Natural killer cell (primary cell): Measurements from ENCODE around the gene PRSS38. TPM values are rescaled to one million over a fixed set of nuclear protein-coding genes. Genes with fewer than 3 reads are reported as not detected.
A peak's percentile ranks its signal among the peaks of the same experiment; 100 is the strongest.

ENCODE experiments used
- ATAC-seq, 3 donors: fragments of 150-1000 bp in 2 of 3; fragments of 200-7000 bp in 1 of 3; cut with Tn5 transposase; 1 replicate in 1 of 3; 2 replicates in 2 of 3; pipeline ENCODE4 v1.10.0; 2021; ENCODE audit warnings: mild to moderate bottlenecking in 2 of 3, moderate library complexity in 2 of 3
- DNase-seq, 2 donors: peaks; one replicate each; pipeline versions ENCODE4 v3.0.0 to v3.0.0-alpha.2; 2013 to 2021; ENCODE audit warnings: mixed read lengths in 1 of 2
- H3K27ac ChIP-seq: one replicate; pipeline ENCODE4 v1.5.1; 2013; ENCODE audit warnings: mild to moderate bottlenecking, low read length
- H3K27me3 ChIP-seq: one replicate; pipeline ENCODE4 v1.6.1; 2013; ENCODE audit warnings: low read length; ENCODE audit not compliant: control insufficient read depth, insufficient read depth
- H3K36me3 ChIP-seq: one replicate; pipeline ENCODE4 v1.6.1; 2013; ENCODE audit warnings: low read length; ENCODE audit not compliant: control insufficient read depth, insufficient read depth
- H3K4me1 ChIP-seq: one replicate; pipeline ENCODE4 v1.6.1; 2013; ENCODE audit warnings: low read length; ENCODE audit not compliant: control insufficient read depth, insufficient read depth
- H3K4me3 ChIP-seq: one replicate; pipeline ENCODE4 v1.5.1; 2013; ENCODE audit warnings: low read length
- H3K9me3 ChIP-seq: one replicate; pipeline ENCODE4 v1.6.1; 2013; ENCODE audit warnings: low read length; ENCODE audit not compliant: control insufficient read depth, insufficient read depth
- H3K27ac Mint-ChIP-seq, 2 donors: one replicate each; pipeline ENCODE4 v1.8.0; 2022; ENCODE audit warnings: mild to moderate bottlenecking in 2 of 2, mixed read lengths in 2 of 2, moderate library complexity in 1 of 2
- H3K27me3 Mint-ChIP-seq, 2 donors: one replicate each; pipeline ENCODE4 v1.8.0; 2022; ENCODE audit warnings: low read depth in 2 of 2, mixed read lengths in 2 of 2
- H3K36me3 Mint-ChIP-seq: one replicate; pipeline ENCODE4 v1.8.0; 2022; ENCODE audit warnings: mixed read lengths
- H3K4me1 Mint-ChIP-seq, 2 donors: one replicate each; pipeline ENCODE4 v1.8.0; 2022; ENCODE audit warnings: mixed read lengths in 2 of 2
- H3K4me3 Mint-ChIP-seq: one replicate; pipeline ENCODE4 v1.8.0; 2022; ENCODE audit warnings: mild to moderate bottlenecking, moderate library complexity, mixed read lengths
- H3K9me3 Mint-ChIP-seq, 2 donors: one replicate each; pipeline ENCODE4 v1.8.0; 2022; ENCODE audit warnings: mixed read lengths in 2 of 2
- CTCF ChIP-seq: fragments of 200-600 bp; IDR thresholded peaks from one replicate; pipeline ENCODE4 v1.8.0; 2022; ENCODE audit warnings: antibody characterized with exemption
- WGBS: methylation state at CpG from one replicate; pipeline ENCODE4 v1.1.7; 2013; ENCODE audit warnings: missing lambda C conversion rate; ENCODE audit not compliant: insufficient coverage; 5-methylcytosine and 5-hydroxymethylcytosine counted together
- intact Hi-C: fragments of 100-400 bp; cut with micrococcal nuclease; formaldehyde crosslinking; loops from one replicate; pipeline ENCODE4 v1.14.2; 2022
- total RNA-seq, 4 donors: library from RNA; stranded (reverse); fragments of 120-200 nt in 1 of 4; gene quantifications; one replicate each; pipeline versions ENCODE4 v1.2.3 to v1.2.4, GENCODE V29; 2013 to 2022

Gene PRSS38
- total RNA-seq, 3 donors from 2014 or later (not counting 1 experiment from before 2014, with no cell fraction given), result not detected

GRCh38 chr1:227779021-227779441, 36.4 kb upstream of the PRSS38 start:
- H3K27me3 ChIP-seq, result no peaks in the 10 kb centered on the region
- H3K4me1 ChIP-seq, result peaks cover 31% of the 10 kb centered on the region
- Mint-ChIP-seq H3K27ac (no peak overlapping the region), H3K9me3 (no peaks in the 10 kb centered on the region), H3K4me3 (no peak overlapping the region), H3K36me3 (no peaks in the 10 kb centered on the region), H3K27me3 (no peaks in the 10 kb centered on the region), H3K4me1 (peaks cover 36 to 40% of the 10 kb centered on the region in 2 donors)
- intact Hi-C loops, result no loop called here
- H3K9me3 ChIP-seq, result no peaks in the 10 kb centered on the region
- peaks cover 7% of the 10 kb centered on the region for H3K36me3 ChIP-seq
- H3K27ac ChIP-seq, result no peak overlapping the region
- DNase-seq (peak in 1 of 2 donors; percentile 7), ATAC-seq (no peak)
- no peak overlapping the region for H3K4me3 ChIP-seq
- TF ChIP-seq CTCF, result no peak
- 96% methylated on average over 10 of the region's 10 CpGs for WGBS

- WGBS, result over 99% methylated on average over 6 of the region's 7 CpGs
- Histone ChIP-seq H3K27me3 (no peaks in the 10 kb centered on the region), H3K4me1 (peaks cover 24% of the 10 kb centered on the region), H3K4me3 (no peak overlapping the region), H3K36me3 (peaks cover 7% of the 10 kb centered on the region), H3K9me3 (no peaks in the 10 kb centered on the region), H3K27ac (no peak overlapping the region)
- Mint-ChIP-seq H3K9me3 (no peaks in the 10 kb centered on the region), H3K36me3 (no peaks in the 10 kb centered on the region), H3K27me3 (peaks cover 0 to 6% of the 10 kb centered on the region in 2 donors), H3K27ac (no peak overlapping the region), H3K4me3 (no peak overlapping the region), H3K4me1 (peaks cover 30 to 33% of the 10 kb centered on the region in 2 donors)
- intact Hi-C loops, result no loop called here
- TF ChIP-seq CTCF, result no peak
- ATAC-seq (no peak), DNase-seq (peak in 1 of 2 donors; percentile 9)
Observed at GRCh38 chr1:227779685-227780084, 35.8 kb upstream of the PRSS38 start.

GRCh38 chr1:227780101-227781044, 35.1 kb upstream of the PRSS38 start:
- no peak overlapping the region for H3K4me3 Mint-ChIP-seq
- H3K36me3 Mint-ChIP-seq, result no peaks in the 10 kb centered on the region
- H3K27ac Mint-ChIP-seq, result no peak overlapping the region
- peaks cover 1 to 13% of the 10 kb centered on the region in 2 donors for H3K27me3 Mint-ChIP-seq
- Histone ChIP-seq H3K4me3 (no peak overlapping the region), H3K27ac (no peak overlapping the region), H3K36me3 (peaks cover 7% of the 10 kb centered on the region), H3K27me3 (no peaks in the 10 kb centered on the region), H3K4me1 (peaks cover 17% of the 10 kb centered on the region), H3K9me3 (no peaks in the 10 kb centered on the region)
- H3K4me1 Mint-ChIP-seq, result peaks cover 23 to 26% of the 10 kb centered on the region in 2 donors
- TF ChIP-seq CTCF, result no peak
- DNase-seq (peak in 1 of 2 donors; percentile 13), ATAC-seq (no peak)
- WGBS, result 88% methylated on average over 22 of the region's 23 CpGs
- intact Hi-C loops, result no loop called here
- H3K9me3 Mint-ChIP-seq, result no peaks in the 10 kb centered on the region
